ENCODE results near the gene AKR1A1.
"Not testable (repeated sequence)": the region's sequence is repeated elsewhere in the genome, so short reads cannot be mapped to it uniquely, and the experiment has no call there.

AKR1A1 gene

DNA sequence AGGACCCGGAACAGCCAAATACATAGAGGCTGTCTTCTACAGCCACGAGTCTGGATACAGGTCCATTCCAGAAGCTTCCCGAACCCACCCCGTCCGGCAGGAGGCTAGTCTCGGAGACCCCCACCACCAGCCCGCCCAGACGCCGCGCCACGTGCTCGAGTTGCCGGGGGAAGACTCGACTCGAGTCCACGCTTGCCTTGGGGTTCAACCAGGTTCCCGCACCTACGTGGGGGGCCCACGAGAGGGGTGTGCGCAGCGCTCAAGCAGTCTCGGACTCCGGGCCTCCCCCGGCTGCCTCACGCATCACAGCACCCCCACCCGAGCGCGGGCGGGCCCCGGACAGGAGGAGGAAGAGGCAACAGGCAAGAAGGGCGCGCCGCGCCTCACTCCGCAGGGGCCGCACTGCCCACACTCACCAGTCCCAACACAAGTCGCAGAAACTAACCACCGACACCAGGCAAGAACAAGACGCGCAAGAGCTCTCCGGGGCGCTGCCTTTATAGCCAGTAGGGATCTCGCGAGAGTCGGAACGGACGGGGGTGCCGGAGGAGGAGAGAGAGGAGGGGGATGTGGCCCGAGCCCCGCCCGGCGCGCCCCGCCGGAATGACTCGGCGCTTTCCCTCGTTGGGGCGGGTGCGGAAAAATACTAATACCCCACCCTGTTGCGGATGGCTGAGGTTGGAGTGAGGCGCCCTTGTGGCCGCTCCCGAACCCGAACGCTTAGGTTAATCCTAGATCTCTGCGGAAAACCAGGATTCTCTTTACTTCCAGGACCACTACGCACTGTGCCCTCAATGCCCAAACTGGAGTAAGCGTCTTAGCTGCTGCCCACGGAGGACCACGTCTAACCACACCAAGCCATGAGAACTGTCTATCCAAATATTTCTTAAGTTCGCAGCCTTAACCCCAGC is 29.0 kb upstream of the AKR1A1 start, which contains the start of gene PRDX1:
PRDX1 (minus strand) TSS at position 472 of the 911 bp plus-strand sequence. CDS start 2,841 bp downstream, outside the sequence.
- Histone ChIP-seq H2BK5ac (ENCODE audit: low read length) (peak within 1 kb of the TSS; percentile 96), H2AK5ac (ENCODE audit: low read length) (peak within 1 kb of the TSS; percentile 72), H3K4me2 (ENCODE audit: low read length) (peak within 1 kb of the TSS; percentile 84), H4K5ac (ENCODE audit: low read length) (peak within 1 kb of the TSS; percentile 84), H2BK15ac (replicated peaks; ENCODE audit: low read depth) (peak within 1 kb of the TSS; percentile 46), H3K23ac (ENCODE audit: low read length) (peak within 1 kb of the TSS; percentile 48), H4K8ac (ENCODE audit: low read depth, low read length) (peak within 1 kb of the TSS; percentile 79), H3K4me3 (ENCODE audit: low read length) (peak within 1 kb of the TSS; percentile 67), H3K4ac (ENCODE audit: low read depth, low read length) (peak within 1 kb of the TSS; percentile 89), H3K36me3 (ENCODE audit: control insufficient read depth, insufficient read depth, low read length) (peaks cover 4% of the 10 kb centered on the region), H3K9ac (ENCODE audit: low read length) (peak within 1 kb of the TSS; percentile 98), H3K4me1 (ENCODE audit: control insufficient read depth, low read depth, low read length) (no peaks in the 10 kb centered on the region), H3K18ac (ENCODE audit: low read length) (peak within 1 kb of the TSS; percentile 96), H3K56ac (ENCODE audit: low read length) (peak within 1 kb of the TSS; percentile 99), H3K79me2 (ENCODE audit: control insufficient read depth, insufficient read depth, low read length) (peaks cover 44% of the 10 kb centered on the region), H3K27ac (ENCODE audit: low read depth, low read length) (peak within 1 kb of the TSS; percentile 99), H3K79me1 (ENCODE audit: low read length) (peaks cover 6% of the 10 kb centered on the region), H2BK120ac (ENCODE audit: low read depth, low read length) (peak within 1 kb of the TSS; percentile 61), H3K27me3 (ENCODE audit: insufficient read depth, low read length, poor library complexity) (no peaks in the 10 kb centered on the region)
- peak; percentile 98 for DNase-seq
- WGBS (ENCODE audit: extremely low coverage, insufficient coverage, low lambda C conversion rate): no CpG with 5 or more reads among the region's 72 CpGs

DNA sequence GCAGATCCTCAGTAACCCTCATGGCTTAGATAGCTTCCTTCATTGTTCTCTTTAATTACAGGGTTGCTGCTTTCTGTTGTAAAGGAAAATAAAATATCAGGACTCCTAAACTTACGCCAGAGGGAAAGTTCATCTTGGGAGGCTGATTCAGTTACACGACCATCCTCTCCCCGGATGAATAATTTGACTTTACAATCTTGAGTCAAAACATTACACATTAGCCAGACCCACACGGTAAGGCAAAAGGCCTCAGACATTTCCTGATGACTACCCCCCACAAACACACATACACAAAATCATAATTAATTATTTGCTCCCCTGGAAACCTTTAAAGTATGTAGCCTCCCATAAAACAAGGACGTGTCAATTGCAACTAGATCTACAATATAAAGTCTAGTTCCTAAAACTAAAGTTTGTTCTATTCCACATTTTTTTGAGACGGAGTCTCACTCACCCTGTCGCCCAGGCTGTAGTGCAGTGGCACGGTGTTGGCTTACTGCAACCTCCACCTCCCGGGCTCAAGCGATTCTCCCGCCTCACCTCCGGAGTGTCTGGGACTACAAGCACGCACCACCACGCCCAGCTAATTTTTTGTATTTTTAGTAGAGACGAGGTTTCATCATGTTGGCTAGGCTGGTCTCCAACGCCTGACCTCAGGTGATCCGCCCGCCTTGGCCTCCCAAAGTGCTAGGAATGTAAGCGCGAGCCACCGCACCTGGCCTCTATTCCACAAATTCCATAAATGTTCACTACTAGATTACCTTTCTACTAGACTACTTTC is 28.1 kb upstream of the AKR1A1 start:
- WGBS (ENCODE audit: extremely low coverage, insufficient coverage, low lambda C conversion rate): no CpG with 5 or more reads among the region's 21 CpGs
- Histone ChIP-seq H3K4me1 (ENCODE audit: control insufficient read depth, low read depth, low read length) (no peaks in the 10 kb centered on the region), H2BK15ac (replicated peaks; ENCODE audit: low read depth) (peak overlapping the region; percentile 46), H3K27ac (ENCODE audit: low read depth, low read length) (peak overlapping the region; percentile 99), H3K27me3 (ENCODE audit: insufficient read depth, low read length, poor library complexity) (no peaks in the 10 kb centered on the region), H2BK5ac (ENCODE audit: low read length) (peak overlapping the region; percentile 96), H3K4me3 (ENCODE audit: low read length) (peak overlapping the region; percentile 44), H2BK120ac (ENCODE audit: low read depth, low read length) (peak overlapping the region; percentile 61), H2AK5ac (ENCODE audit: low read length) (peak overlapping the region; percentile 72), H3K79me2 (ENCODE audit: control insufficient read depth, insufficient read depth, low read length) (peaks cover 37% of the 10 kb centered on the region), H3K4ac (ENCODE audit: low read depth, low read length) (peak overlapping the region; percentile 89), H3K18ac (ENCODE audit: low read length) (peak overlapping the region; percentile 96), H3K36me3 (ENCODE audit: control insufficient read depth, insufficient read depth, low read length) (no peaks in the 10 kb centered on the region), H3K4me2 (ENCODE audit: low read length) (peak overlapping the region; percentile 84), H3K56ac (ENCODE audit: low read length) (peak overlapping the region; percentile 99), H3K23ac (ENCODE audit: low read length) (peak overlapping the region; percentile 7), H3K79me1 (ENCODE audit: low read length) (peaks cover 3% of the 10 kb centered on the region), H4K5ac (ENCODE audit: low read length) (peak overlapping the region; percentile 84), H3K9ac (ENCODE audit: low read length) (peak overlapping the region; percentile 88), H4K8ac (ENCODE audit: low read depth, low read length) (peak overlapping the region; percentile 79)
- DNase-seq: peak; percentile 46

DNA sequence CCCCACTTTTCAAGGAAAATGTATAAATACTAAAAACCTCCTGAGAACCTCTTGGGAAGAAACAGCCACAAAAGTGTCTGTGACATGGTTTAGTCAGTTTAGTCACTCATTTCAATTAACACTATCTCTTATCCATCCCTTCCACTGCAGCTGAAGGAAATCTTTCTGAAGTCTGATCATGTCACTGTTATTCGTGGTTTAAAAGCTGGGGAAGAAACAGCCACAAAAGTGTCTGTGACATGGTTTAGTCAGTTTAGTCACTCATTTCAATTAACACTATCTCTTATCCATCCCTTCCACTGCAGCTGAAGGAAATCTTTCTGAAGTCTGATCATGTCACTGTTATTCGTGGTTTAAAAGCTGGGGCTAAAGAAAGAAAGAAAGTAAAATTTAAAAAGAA is 27.1 kb upstream of the AKR1A1 start:
- not testable (repeated sequence) for H3K27me3 ChIP-seq (ENCODE audit: insufficient read depth, low read length, poor library complexity); H3K9ac ChIP-seq (ENCODE audit: low read length); H3K27ac ChIP-seq (ENCODE audit: low read depth, low read length); H4K8ac ChIP-seq (ENCODE audit: low read depth, low read length); H2AK5ac ChIP-seq (ENCODE audit: low read length); H3K23ac ChIP-seq (ENCODE audit: low read length); H3K79me1 ChIP-seq (ENCODE audit: low read length); H2BK15ac ChIP-seq (replicated peaks; ENCODE audit: low read depth); H3K4me2 ChIP-seq (ENCODE audit: low read length); H3K4ac ChIP-seq (ENCODE audit: low read depth, low read length); H3K4me3 ChIP-seq (ENCODE audit: low read length); H2BK5ac ChIP-seq (ENCODE audit: low read length); H3K36me3 ChIP-seq (ENCODE audit: control insufficient read depth, insufficient read depth, low read length); H4K5ac ChIP-seq (ENCODE audit: low read length); H3K56ac ChIP-seq (ENCODE audit: low read length); H3K4me1 ChIP-seq (ENCODE audit: control insufficient read depth, low read depth, low read length); DNase-seq; H3K18ac ChIP-seq (ENCODE audit: low read length)
- Histone ChIP-seq H3K79me2 (ENCODE audit: control insufficient read depth, insufficient read depth, low read length) (peaks cover 31% of the 10 kb centered on the region), H2BK120ac (ENCODE audit: low read depth, low read length) (peak overlapping the region; percentile 50)
- WGBS (ENCODE audit: extremely low coverage, insufficient coverage, low lambda C conversion rate): 100% methylated on average over 1 of the region's 2 CpGs

DNA sequence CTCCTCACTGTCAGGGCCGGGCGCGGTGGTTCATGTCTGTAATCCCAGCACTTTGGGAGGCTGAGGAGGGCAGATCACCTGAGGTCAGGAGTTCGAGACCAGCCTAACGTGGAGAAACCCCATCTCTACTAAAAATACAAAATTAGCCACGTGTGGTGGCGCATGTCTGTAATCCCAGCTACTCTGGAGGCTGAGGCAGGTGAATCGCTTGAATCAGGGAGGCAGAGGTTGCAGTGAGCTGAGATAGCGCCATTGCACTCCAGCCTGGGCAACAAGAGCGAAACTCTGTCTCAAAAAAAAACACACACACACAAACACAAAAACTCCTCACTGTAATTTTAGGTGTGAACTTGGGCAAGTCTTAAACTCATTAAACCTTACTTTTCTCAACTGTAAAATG is 26.7 kb upstream of the AKR1A1 start:
- not testable (repeated sequence) for H3K4ac ChIP-seq (ENCODE audit: low read depth, low read length); H2BK5ac ChIP-seq (ENCODE audit: low read length); H4K8ac ChIP-seq (ENCODE audit: low read depth, low read length); H3K27me3 ChIP-seq (ENCODE audit: insufficient read depth, low read length, poor library complexity); H4K5ac ChIP-seq (ENCODE audit: low read length); H3K4me3 ChIP-seq (ENCODE audit: low read length); H3K27ac ChIP-seq (ENCODE audit: low read depth, low read length); H3K56ac ChIP-seq (ENCODE audit: low read length); H2AK5ac ChIP-seq (ENCODE audit: low read length); DNase-seq; H3K36me3 ChIP-seq (ENCODE audit: control insufficient read depth, insufficient read depth, low read length); H3K4me1 ChIP-seq (ENCODE audit: control insufficient read depth, low read depth, low read length); H3K23ac ChIP-seq (ENCODE audit: low read length); H3K79me1 ChIP-seq (ENCODE audit: low read length); H3K9ac ChIP-seq (ENCODE audit: low read length); H3K4me2 ChIP-seq (ENCODE audit: low read length); H3K18ac ChIP-seq (ENCODE audit: low read length); H2BK15ac ChIP-seq (replicated peaks; ENCODE audit: low read depth)
- Histone ChIP-seq H3K79me2 (ENCODE audit: control insufficient read depth, insufficient read depth, low read length) (peaks cover 26% of the 10 kb centered on the region), H2BK120ac (ENCODE audit: low read depth, low read length) (peak overlapping the region; percentile 18)
- WGBS (ENCODE audit: extremely low coverage, insufficient coverage, low lambda C conversion rate): no CpG with 5 or more reads among the region's 10 CpGs

DNA sequence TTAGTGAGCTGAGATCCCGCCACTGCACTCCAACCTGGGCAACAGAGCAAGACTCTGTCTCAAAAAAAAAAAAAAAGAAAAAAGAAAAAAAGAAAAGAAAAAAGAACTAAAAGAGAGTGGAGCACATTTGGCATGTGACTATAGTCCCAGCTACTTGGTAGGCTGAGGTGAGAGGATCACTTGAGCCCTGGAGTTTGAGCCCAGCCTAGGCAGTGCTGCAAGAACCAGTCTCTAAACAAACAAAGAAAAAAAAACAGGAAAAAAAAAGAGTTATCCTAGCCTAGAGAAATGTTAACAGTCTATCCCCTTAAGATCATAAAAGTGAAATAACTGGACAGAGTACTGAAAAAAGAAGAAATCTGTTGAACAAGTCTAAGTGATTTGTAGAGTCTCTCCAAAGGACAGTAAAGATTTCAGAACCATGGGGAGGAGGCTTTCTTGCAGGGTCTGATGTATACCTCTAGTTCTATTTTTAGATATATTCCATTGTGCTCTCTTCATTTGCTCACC is 24.4 kb upstream of the AKR1A1 start:
- no CpG with 5 or more reads among the region's 1 CpG for WGBS (ENCODE audit: extremely low coverage, insufficient coverage, low lambda C conversion rate)
- DNase-seq: no peak
- H3K79me1 ChIP-seq (ENCODE audit: low read length): no peaks in the 10 kb centered on the region
- no peak overlapping the region for H3K23ac ChIP-seq (ENCODE audit: low read length)
- no peak overlapping the region for H3K4me3 ChIP-seq (ENCODE audit: low read length)
- H3K36me3 ChIP-seq (ENCODE audit: control insufficient read depth, insufficient read depth, low read length): no peaks in the 10 kb centered on the region
- no peak overlapping the region for H2AK5ac ChIP-seq (ENCODE audit: low read length)
- no peak overlapping the region for H3K18ac ChIP-seq (ENCODE audit: low read length)
- H3K4me1 ChIP-seq (ENCODE audit: control insufficient read depth, low read depth, low read length): no peaks in the 10 kb centered on the region
- no peak overlapping the region for H3K27ac ChIP-seq (ENCODE audit: low read depth, low read length)
- no peak overlapping the region for H3K56ac ChIP-seq (ENCODE audit: low read length)
- no peak overlapping the region for H2BK15ac ChIP-seq (replicated peaks; ENCODE audit: low read depth)
- no peak overlapping the region for H3K4me2 ChIP-seq (ENCODE audit: low read length)
- H2BK120ac ChIP-seq (ENCODE audit: low read depth, low read length): no peak overlapping the region
- H4K5ac ChIP-seq (ENCODE audit: low read length): no peak overlapping the region
- H3K9ac ChIP-seq (ENCODE audit: low read length): no peak overlapping the region
- H3K4ac ChIP-seq (ENCODE audit: low read depth, low read length): no peak overlapping the region
- peaks cover 5% of the 10 kb centered on the region for H3K79me2 ChIP-seq (ENCODE audit: control insufficient read depth, insufficient read depth, low read length)
- H3K27me3 ChIP-seq (ENCODE audit: insufficient read depth, low read length, poor library complexity): no peaks in the 10 kb centered on the region
- no peak overlapping the region for H4K8ac ChIP-seq (ENCODE audit: low read depth, low read length)
- no peak overlapping the region for H2BK5ac ChIP-seq (ENCODE audit: low read length)

Data from mesendoderm (in vitro differentiated cells).